ENCODE results near the gene SEZ6.

SEZ6 gene

DNA sequence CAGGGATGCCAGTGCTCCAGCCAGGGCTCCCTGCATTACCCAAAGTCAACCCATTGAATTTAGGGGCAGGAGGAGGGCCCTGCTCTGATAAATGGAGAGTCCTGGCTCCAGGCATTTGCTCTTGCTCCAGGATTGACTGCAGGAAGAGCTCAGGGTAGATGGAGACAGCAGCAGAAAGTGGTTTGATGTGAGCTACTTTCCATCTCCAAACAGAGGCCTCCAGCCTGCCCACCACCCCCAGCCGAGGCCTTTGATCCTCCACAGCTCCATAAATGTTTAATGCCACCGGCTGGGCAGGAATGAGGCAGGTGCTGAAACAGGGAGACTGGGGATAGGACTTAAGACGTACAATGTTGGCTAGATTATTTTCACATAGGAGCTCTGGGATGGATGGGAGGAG, 4.3 kb upstream of the SEZ6 start:
- no peak for ATAC-seq
- no peak for TF ChIP-seq ZFP3 (CRISPR knock-in tag; IDR thresholded peaks at IDR 0.05)
- no peak for TF ChIP-seq TOX (CRISPR knock-in tag; IDR thresholded peaks at IDR 0.05; ENCODE audit: borderline replicate concordance)
- no peak for TF ChIP-seq CSDC2 (CRISPR knock-in tag; IDR thresholded peaks at IDR 0.05)
- TF ChIP-seq, protein P1, sequence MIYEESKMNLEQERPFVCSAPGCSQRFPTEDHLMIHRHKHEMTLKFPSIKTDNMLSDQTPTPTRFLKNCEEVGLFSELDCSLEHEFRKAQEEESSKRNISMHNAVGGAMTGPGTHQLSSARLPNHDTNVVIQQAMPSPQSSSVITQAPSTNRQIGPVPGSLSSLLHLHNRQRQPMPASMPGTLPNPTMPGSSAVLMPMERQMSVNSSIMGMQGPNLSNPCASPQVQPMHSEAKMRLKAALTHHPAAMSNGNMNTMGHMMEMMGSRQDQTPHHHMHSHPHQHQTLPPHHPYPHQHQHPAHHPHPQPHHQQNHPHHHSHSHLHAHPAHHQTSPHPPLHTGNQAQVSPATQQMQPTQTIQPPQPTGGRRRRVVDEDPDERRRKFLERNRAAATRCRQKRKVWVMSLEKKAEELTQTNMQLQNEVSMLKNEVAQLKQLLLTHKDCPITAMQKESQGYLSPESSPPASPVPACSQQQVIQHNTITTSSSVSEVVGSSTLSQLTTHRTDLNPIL (CRISPR knock-in tag; IDR thresholded peaks at IDR 0.05; ENCODE audit: low read depth), result no peak
- no peak for TF ChIP-seq TCF4 (CRISPR knock-in tag; IDR thresholded peaks at IDR 0.05; ENCODE audit: borderline replicate concordance)
- TF ChIP-seq ZNF565 (CRISPR knock-in tag; conservative IDR thresholded peaks at IDR 0.05; ENCODE audit: low read depth), result no peak
- no peak for TF ChIP-seq PPARA (CRISPR knock-in tag; IDR thresholded peaks at IDR 0.05; ENCODE audit: borderline replicate concordance)
- no peak for TF ChIP-seq SNAI2 (CRISPR knock-in tag; IDR thresholded peaks at IDR 0.05)
- no peak for TF ChIP-seq ZC3H10 (CRISPR knock-in tag; IDR thresholded peaks at IDR 0.05)
- TF ChIP-seq OSR1 (CRISPR knock-in tag; IDR thresholded peaks at IDR 0.05), result no peak
- TF ChIP-seq ARNTL (CRISPR knock-in tag; IDR thresholded peaks at IDR 0.05; ENCODE audit: borderline replicate concordance, low read depth), result no peak
- no peak for TF ChIP-seq BACH2 (CRISPR knock-in tag; IDR thresholded peaks at IDR 0.05; ENCODE audit: borderline replicate concordance)
- TF ChIP-seq RARB (CRISPR knock-in tag; IDR thresholded peaks at IDR 0.05), result no peak
- TF ChIP-seq ESRRG (CRISPR knock-in tag; IDR thresholded peaks at IDR 0.05), result no peak
- TF ChIP-seq, protein P2, sequence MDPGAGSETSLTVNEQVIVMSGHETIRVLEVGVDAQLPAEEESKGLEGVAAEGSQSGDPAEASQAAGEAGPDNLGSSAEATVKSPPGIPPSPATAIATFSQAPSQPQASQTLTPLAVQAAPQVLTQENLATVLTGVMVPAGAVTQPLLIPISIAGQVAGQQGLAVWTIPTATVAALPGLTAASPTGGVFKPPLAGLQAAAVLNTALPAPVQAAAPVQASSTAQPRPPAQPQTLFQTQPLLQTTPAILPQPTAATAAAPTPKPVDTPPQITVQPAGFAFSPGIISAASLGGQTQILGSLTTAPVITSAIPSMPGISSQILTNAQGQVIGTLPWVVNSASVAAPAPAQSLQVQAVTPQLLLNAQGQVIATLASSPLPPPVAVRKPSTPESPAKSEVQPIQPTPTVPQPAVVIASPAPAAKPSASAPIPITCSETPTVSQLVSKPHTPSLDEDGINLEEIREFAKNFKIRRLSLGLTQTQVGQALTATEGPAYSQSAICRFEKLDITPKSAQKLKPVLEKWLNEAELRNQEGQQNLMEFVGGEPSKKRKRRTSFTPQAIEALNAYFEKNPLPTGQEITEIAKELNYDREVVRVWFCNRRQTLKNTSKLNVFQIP (CRISPR knock-in tag; IDR thresholded peaks at IDR 0.05; ENCODE audit: borderline replicate concordance, low read depth), result no peak

DNA sequence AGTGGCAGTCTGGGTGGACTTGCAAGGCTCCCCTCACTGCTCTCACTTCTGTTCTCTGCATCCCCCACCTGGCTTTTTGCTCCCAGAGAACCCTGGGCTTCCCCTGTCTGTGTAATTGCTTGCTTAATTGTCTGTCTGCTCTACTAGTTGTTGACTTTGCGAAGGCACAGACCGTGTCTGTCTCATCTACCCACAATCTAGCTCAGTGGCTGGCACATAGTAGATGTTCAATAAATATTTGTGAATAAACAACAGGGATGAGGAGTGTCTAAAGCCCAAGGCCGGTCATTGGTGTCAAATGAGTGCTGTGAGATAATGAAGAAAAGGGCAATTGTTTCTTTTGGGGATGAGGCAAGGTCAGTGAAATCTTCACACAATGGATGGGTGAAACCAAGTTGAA, 2.8 kb upstream of the SEZ6 start:
- TF ChIP-seq RARB (CRISPR knock-in tag; IDR thresholded peaks at IDR 0.05), result no peak
- TF ChIP-seq OSR1 (CRISPR knock-in tag; IDR thresholded peaks at IDR 0.05), result no peak
- no peak for TF ChIP-seq ZC3H10 (CRISPR knock-in tag; IDR thresholded peaks at IDR 0.05)
- TF ChIP-seq ZFP3 (CRISPR knock-in tag; IDR thresholded peaks at IDR 0.05), result no peak
- TF ChIP-seq ZNF70 (CRISPR knock-in tag; IDR thresholded peaks at IDR 0.05), result no peak
- TF ChIP-seq CSDC2 (CRISPR knock-in tag; IDR thresholded peaks at IDR 0.05), result no peak
- no peak for TF ChIP-seq GLIS3 (CRISPR knock-in tag; IDR thresholded peaks at IDR 0.05)
- TF ChIP-seq ZNF8 (CRISPR knock-in tag; IDR thresholded peaks at IDR 0.05), result no peak
- TF ChIP-seq, protein P2 (CRISPR knock-in tag; IDR thresholded peaks at IDR 0.05; ENCODE audit: borderline replicate concordance, low read depth), result no peak
- no peak for ATAC-seq

DNA sequence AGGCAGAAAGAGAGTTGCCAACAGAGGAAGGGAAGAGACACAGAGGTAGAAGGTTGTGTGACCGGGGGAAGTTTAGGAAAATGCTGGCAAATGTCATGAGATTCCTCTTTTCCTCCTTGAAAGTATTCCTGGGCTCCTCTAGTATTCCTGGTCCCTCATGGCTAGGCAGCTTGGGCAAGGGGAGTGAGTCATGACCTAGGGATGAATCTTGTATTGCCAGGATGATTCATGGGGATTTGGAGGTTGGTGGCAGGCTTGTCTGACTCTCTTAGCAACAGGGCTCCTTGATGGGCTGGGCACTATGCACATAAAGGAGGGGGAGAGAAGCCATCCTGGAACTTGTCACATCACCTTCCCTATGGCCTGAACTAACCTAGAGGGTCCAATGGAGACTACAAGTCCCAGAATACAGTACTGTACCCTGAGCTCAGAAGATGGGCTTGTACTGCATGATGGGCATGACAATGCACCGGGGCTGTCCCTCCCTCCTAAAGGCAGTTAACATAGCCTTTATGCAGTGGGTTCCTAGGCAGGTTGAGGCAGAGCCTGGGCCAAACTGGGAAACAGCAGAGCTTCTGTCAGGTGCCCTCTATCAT, 2.1 kb upstream of the SEZ6 start:
- no peak for TF ChIP-seq TCF4 (CRISPR knock-in tag; IDR thresholded peaks at IDR 0.05; ENCODE audit: borderline replicate concordance)
- TF ChIP-seq, protein P3, sequence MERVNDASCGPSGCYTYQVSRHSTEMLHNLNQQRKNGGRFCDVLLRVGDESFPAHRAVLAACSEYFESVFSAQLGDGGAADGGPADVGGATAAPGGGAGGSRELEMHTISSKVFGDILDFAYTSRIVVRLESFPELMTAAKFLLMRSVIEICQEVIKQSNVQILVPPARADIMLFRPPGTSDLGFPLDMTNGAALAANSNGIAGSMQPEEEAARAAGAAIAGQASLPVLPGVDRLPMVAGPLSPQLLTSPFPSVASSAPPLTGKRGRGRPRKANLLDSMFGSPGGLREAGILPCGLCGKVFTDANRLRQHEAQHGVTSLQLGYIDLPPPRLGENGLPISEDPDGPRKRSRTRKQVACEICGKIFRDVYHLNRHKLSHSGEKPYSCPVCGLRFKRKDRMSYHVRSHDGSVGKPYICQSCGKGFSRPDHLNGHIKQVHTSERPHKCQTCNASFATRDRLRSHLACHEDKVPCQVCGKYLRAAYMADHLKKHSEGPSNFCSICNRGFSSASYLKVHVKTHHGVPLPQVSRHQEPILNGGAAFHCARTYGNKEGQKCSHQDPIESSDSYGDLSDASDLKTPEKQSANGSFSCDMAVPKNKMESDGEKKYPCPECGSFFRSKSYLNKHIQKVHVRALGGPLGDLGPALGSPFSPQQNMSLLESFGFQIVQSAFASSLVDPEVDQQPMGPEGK (CRISPR knock-in tag; IDR thresholded peaks at IDR 0.05; ENCODE audit: borderline replicate concordance), result no peak
- no peak for TF ChIP-seq ZFP30 (CRISPR knock-in tag; IDR thresholded peaks at IDR 0.05)
- no peak for TF ChIP-seq GLIS3 (CRISPR knock-in tag; IDR thresholded peaks at IDR 0.05)
- TF ChIP-seq, protein P4, sequence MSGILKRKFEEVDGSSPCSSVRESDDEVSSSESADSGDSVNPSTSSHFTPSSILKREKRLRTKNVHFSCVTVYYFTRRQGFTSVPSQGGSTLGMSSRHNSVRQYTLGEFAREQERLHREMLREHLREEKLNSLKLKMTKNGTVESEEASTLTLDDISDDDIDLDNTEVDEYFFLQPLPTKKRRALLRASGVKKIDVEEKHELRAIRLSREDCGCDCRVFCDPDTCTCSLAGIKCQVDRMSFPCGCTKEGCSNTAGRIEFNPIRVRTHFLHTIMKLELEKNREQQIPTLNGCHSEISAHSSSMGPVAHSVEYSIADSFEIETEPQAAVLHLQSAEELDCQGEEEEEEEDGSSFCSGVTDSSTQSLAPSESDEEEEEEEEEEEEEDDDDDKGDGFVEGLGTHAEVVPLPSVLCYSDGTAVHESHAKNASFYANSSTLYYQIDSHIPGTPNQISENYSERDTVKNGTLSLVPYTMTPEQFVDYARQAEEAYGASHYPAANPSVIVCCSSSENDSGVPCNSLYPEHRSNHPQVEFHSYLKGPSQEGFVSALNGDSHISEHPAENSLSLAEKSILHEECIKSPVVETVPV (CRISPR knock-in tag; IDR thresholded peaks at IDR 0.05), result no peak
- TF ChIP-seq, protein P1 (CRISPR knock-in tag; IDR thresholded peaks at IDR 0.05; ENCODE audit: low read depth), result no peak
- no peak for TF ChIP-seq BACH2 (CRISPR knock-in tag; IDR thresholded peaks at IDR 0.05; ENCODE audit: borderline replicate concordance)
- no peak for TF ChIP-seq ISL1 (CRISPR knock-in tag; IDR thresholded peaks at IDR 0.05)
- TF ChIP-seq ARNTL (CRISPR knock-in tag; IDR thresholded peaks at IDR 0.05; ENCODE audit: borderline replicate concordance, low read depth), result no peak
- TF ChIP-seq ZFP3 (CRISPR knock-in tag; IDR thresholded peaks at IDR 0.05), result no peak
- no peak for TF ChIP-seq ZC3H10 (CRISPR knock-in tag; IDR thresholded peaks at IDR 0.05)
- no peak for TF ChIP-seq CSDC2 (CRISPR knock-in tag; IDR thresholded peaks at IDR 0.05)
- TF ChIP-seq ZNF8 (CRISPR knock-in tag; IDR thresholded peaks at IDR 0.05), result no peak
- no peak for TF ChIP-seq ZNF70 (CRISPR knock-in tag; IDR thresholded peaks at IDR 0.05)
- TF ChIP-seq, protein P5, sequence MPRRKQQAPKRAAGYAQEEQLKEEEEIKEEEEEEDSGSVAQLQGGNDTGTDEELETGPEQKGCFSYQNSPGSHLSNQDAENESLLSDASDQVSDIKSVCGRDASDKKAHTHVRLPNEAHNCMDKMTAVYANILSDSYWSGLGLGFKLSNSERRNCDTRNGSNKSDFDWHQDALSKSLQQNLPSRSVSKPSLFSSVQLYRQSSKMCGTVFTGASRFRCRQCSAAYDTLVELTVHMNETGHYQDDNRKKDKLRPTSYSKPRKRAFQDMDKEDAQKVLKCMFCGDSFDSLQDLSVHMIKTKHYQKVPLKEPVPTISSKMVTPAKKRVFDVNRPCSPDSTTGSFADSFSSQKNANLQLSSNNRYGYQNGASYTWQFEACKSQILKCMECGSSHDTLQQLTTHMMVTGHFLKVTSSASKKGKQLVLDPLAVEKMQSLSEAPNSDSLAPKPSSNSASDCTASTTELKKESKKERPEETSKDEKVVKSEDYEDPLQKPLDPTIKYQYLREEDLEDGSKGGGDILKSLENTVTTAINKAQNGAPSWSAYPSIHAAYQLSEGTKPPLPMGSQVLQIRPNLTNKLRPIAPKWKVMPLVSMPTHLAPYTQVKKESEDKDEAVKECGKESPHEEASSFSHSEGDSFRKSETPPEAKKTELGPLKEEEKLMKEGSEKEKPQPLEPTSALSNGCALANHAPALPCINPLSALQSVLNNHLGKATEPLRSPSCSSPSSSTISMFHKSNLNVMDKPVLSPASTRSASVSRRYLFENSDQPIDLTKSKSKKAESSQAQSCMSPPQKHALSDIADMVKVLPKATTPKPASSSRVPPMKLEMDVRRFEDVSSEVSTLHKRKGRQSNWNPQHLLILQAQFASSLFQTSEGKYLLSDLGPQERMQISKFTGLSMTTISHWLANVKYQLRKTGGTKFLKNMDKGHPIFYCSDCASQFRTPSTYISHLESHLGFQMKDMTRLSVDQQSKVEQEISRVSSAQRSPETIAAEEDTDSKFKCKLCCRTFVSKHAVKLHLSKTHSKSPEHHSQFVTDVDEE (CRISPR knock-in tag; IDR thresholded peaks at IDR 0.05), result no peak
- peak; percentile 52; the same call in 2 of the 3 replicates for ATAC-seq

Measured in SK-N-SH treated with all-trans-retinoic acid at 6 μM for 48 hours (cell line).